SU-DHL-6 (cell line): ENCODE results near the gene FARS2.

Experiments
- CTCF ChIP-seq: fragments of 200-600 bp; sonication (generic); IDR thresholded peaks from one replicate; pipeline ENCODE4 v1.5.1; 2017; ENCODE audit warnings: antibody characterized with exemption, mild to moderate bottlenecking, low read length, moderate library complexity; ENCODE audit not compliant: insufficient read depth, poor library complexity, severe bottlenecking
- EZH2phosphoT487 ChIP-seq: fragments of 200-600 bp; sonication (generic), shearing (Covaris generic); conservative IDR thresholded peaks from 2 replicates; pipeline ENCODE4 v1.6.1; 2018; ENCODE audit warnings: mild to moderate bottlenecking, antibody characterized with exemption, low read length, moderate library complexity, mixed read lengths

GRCh38 chr6:5710516-5710915, 449.2 kb downstream of the FARS2 start:
- no peak for TF ChIP-seq CTCF
- no peak for TF ChIP-seq EZH2phosphoT487
